ENCODE results near the gene CDCA8.
"Not testable (repeated sequence)": the region's sequence is repeated elsewhere in the genome, so short reads cannot be mapped to it uniquely, and the experiment has no call there.

Gene CDCA8

DNA sequence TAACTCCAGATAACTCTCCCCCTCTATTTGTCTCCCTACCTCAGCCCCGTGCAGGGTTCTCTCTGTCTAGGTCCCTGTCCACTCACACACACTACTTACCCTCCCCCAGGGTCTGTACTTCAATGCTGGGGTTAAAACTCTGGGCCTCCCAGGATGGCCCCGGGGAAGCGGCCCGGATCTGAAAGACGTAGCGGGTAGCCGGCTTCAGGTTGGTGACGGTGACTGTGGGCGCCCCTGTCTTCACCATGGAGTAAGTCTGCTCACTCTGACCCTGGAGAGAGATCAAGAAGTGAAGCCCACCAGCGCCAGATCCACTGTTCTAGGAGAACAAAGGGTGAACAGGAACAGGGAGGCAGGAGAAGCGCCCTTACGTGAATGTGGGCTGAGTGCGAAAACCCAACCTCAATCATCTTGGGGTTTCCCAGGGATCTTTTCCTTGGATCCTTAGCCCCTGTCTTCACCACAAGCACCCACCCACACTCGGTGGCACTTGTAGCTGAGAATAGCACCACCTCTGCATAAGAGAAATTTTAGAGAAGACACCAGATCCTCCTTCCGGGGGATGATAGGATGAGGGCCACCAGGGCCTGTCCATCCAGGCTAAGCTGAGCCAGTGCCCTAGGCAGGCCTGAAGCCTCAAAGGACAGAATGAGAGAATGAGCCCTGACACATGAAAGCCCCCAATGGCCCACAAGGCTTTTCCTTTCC, 39.1 kb downstream of the CDCA8 start:
- in situ Hi-C loops (cut with MboI; ENCODE audit: low sequenced_read_pairs) = no loop called here

DNA sequence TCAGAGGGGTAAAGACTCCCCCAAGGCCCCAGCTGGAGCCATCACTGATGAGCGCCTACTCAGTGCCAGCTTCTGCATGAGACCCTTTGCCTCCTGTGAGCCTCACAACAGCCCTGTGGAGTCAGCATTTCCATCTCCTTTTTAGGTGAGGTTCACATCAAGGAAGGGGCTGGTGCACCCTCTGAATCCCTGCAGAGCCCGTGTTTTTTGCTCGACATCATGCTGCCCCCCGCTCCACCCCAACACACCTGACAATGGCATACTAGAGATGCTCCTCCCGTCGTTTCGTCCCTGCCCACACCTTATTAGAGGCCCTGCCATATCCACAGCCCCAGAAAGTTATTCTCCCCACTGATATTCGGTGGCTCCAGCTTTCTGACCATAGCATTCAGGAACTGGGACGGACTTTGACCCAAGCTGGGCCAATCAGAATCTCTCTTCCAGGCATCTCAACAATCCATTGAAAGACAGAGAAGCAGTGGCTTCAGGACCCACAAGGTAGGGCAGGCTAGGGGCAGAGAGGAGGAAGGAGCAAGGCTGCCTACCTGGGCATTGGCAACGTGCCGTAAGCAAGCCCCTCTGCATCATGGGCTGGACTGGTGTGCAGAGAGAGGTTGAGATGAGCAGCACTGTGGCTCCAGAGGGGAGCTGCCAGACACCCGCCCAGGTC, 39.9 kb downstream of the CDCA8 start:
- in situ Hi-C loops (cut with MboI; ENCODE audit: low sequenced_read_pairs) = no loop called here

DNA sequence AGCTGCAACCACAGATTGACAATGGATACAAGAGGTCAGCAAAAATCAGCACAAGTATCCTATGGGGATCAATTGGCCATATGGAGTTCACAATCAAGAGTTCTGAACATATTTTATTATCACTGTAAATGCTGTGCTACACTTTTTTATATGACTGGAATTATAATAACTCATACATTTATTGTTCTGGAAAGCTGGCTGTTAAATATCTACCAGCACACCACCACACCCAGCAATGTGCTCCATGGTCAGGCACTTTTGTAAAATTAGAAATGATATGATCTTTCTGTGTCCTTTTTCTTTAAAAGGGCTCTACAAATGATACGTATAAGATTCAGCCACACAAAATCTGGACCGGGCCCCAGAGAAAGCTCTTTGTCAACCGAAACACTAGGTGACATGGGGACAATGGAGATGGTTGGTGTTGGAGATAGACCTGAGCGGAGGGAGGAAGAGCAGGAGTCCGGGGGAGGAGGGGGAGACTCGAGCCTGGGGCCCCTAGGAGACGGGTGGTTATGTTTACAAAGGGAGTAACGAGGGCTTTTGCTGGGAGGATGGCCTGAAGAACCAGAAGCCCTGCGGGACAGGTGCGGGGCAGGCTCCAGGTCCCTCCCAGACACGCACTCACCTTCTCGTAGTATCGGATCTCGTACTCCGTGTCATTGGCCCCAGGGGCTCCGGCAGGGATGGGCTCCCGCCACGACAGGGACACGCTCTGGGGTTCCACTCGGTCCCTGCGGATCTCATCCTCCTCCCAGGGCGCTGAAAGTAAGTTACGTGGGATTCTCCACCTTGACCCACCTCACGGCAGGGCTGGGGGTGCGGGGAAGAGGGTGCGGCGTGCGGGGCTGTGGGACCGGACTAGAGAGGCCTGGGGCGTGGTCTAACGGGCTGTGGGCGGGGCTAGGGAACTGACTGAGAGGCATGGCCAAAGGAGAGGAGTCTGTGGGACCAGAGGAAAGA, 42.6 kb downstream of the CDCA8 start:
- in situ Hi-C loops (cut with MboI; ENCODE audit: low sequenced_read_pairs) = no loop called here

DNA sequence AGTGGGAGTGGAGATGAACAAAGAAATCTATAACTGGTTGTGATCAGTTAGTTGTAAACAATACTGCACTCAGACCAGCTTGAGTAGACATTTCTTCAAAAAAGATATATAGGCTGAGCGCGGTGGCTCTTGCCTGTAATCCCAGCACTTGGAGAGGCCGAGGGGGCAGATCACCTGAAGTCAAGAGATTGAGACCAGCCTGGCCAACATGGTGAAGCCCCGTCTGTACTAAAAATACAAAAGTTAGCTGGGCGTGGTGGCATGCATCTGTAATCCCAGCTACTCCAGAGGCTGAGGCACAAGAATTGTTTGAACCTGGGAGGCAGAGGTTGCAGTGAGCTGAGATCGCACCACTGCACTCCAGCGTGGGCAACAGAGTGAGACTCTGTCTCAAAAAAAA, 45.7 kb downstream of the CDCA8 start:
- in situ Hi-C loops (cut with MboI; ENCODE audit: low sequenced_read_pairs) = not testable (repeated sequence)

DNA sequence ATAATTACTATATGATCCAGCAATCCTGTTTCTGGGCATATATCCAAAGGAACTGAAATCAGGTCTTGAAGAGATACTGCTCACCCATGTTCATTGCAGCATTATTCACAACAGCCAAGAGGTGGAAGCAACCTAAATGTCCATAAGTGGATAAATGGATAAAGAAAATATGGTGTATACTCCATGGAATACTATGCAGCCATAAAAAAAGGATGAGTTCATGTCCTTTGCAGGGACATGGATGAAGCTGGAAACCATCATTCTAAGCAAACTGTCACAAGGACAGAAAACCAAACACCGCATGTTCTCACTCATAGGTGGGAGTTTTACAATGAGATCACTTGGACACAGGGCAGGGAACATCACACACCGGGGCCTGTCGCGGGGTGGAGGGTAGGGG, 46.3 kb downstream of the CDCA8 start:
- in situ Hi-C loops (cut with MboI; ENCODE audit: low sequenced_read_pairs) = not testable (repeated sequence)

DNA sequence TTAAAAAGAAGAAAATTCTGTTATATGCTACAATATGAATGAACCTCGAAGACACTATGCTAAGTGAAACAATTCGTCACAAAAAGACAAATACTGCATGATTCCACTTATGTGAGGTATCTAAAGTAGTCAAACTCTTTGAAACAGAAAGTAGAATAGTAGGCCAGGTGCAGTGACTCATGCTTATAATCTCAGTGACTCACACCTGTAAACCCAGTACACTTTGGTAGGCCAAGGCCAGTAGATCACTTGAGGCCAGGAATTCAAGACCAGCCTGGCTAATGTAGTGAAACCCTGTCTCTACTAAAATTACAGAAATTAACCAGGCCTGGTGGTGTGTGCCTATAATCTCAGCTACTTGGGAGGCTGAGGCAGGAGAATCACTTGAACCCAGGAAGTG, 46.9 kb downstream of the CDCA8 start:
- in situ Hi-C loops (cut with MboI; ENCODE audit: low sequenced_read_pairs) = no loop called here

DNA sequence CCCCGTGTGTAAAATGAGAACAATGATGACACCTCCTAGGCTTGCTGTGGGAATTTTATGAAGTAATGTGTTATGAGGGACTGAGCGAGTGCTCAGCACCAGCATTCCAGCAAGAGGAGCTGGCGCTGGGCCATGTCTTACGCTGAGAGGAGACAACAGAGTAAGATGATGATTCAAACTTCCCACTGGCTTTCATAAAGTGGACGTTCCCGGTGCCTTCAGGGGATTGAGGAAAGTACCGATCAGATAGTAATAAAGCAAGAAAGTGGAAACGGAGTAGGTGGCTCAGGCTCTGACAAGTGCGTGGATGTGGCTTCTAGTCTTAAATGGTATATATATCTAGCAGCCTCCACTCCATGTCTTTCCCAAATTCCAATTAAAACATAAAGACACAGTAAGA, 48.8 kb downstream of the CDCA8 start:
- in situ Hi-C loops (cut with MboI; ENCODE audit: low sequenced_read_pairs) = no loop called here

DNA sequence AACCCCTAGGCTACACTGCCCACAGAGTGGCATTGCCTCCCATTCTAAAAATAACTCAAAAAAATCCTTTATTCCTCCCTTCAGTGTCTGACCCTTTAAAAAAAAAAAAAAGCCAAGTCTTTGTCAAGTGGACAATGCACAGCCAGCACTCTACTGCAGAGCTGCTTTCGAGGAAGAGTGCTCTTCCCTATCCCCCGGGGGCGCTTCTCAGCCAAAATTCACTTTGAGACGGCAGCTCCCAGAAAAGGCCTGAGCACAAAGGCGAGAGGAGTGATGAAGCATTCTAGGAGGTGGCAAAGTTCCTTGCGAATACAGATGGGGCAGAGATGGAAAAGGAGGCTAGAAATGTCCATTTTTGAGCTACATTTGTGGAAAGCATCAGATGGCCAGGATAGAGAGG, 49.3 kb downstream of the CDCA8 start:
- in situ Hi-C loops (cut with MboI; ENCODE audit: low sequenced_read_pairs) = no loop called here

DNA sequence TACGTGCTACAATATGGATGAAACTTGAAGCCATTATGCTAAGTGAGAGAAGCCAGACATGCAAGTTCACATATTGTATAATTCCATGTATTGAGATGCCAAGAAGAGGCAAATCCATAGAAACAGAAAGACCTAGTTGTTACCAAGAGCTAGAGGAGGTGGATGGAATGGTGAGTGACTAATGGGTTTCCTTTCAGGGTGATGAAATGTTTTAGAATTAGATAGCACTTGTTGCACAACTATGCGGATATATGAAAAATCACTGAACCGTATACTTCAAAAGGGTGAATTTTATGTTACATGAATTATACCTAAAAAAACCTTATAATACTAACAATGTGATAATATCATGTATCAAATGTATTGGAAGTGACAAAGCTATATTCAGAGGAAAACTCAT, 54.5 kb downstream of the CDCA8 start:
- in situ Hi-C loops (cut with MboI; ENCODE audit: low sequenced_read_pairs) = no loop called here

DNA sequence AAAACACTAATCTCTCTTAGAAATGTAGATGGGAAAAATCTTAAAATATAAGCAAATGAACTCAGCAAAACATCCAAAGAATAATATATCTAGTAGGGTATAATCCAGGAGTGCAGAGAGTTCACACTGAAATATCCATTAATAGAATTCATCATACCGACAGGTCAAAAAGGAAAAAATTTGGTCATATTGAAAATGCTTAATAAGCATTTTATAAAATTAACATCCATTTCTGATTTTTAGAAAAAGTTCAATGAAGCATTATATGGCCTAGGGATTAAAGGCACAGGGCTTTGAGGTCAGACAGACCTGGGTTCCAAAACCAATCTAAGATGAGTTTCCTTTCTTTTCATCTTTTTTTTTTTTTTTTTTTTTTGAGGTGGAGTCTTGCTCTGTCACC, 56.2 kb downstream of the CDCA8 start:
- in situ Hi-C loops (cut with MboI; ENCODE audit: low sequenced_read_pairs) = no loop called here

DNA sequence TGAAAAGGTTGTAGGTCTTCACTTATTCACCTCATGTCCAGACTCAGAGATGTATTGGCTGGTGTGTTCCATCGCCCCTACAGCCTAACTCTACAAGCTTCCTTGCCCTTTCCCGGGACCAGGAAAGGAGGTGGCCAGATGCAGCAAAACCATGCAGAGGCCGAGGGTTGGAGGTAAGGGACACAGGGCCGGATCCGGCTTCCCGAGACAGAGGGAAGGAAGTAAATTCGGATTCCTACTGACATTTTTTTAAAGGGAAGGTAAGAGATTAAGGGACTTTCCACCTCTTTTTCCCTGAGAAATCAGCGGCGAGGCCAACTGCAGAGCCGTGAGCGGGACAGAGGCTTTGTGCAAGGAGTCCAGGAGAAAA, 59.9 kb downstream of the CDCA8 start:
- in situ Hi-C loops (cut with MboI; ENCODE audit: low sequenced_read_pairs) = no loop called here

DNA sequence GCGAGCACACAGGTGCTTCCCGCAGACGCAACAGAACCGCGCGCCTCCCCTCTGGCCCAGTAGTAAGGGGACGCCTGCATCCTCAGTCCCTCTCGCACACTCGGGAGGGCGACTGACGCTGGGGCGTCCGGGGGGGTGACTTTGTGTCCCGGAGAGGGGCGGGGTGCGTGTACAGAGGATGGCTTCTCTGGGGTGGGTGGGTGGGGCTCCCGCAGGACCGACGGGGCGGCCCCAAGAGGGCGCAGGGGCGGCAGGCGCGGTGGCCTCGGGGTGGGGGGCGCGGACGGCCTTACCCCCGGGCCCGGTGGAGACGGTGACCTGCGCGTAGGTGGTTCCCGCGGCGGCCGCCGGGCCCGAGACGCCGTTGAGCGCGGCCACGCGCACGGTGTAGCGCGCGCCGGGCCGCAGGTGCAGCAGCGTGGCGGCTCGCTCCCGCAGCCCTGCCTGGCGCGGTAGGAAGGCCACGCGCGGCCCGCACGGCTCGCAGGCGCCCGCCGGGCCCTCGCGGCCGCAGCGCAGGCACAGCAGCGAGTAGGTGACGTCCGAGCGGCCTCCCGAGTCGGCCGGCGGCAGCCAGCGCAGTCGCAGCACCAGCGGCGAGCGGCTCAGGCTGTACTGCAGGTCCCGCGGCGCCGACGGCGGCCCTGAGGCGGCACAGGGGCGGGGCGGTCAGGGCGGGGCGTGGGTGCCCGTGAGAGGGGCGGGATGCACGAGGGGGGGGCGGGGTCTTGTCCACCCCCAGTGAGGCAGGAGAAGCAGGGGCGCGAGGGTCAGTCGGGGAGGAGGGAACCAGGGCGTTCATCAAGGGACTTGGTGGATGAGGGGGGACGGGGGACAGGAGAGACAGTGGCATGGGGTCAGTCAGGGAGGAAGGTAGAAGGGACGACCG, 60.5 kb downstream of the CDCA8 start:
- in situ Hi-C loops (cut with MboI; ENCODE audit: low sequenced_read_pairs) = no loop called here

DNA sequence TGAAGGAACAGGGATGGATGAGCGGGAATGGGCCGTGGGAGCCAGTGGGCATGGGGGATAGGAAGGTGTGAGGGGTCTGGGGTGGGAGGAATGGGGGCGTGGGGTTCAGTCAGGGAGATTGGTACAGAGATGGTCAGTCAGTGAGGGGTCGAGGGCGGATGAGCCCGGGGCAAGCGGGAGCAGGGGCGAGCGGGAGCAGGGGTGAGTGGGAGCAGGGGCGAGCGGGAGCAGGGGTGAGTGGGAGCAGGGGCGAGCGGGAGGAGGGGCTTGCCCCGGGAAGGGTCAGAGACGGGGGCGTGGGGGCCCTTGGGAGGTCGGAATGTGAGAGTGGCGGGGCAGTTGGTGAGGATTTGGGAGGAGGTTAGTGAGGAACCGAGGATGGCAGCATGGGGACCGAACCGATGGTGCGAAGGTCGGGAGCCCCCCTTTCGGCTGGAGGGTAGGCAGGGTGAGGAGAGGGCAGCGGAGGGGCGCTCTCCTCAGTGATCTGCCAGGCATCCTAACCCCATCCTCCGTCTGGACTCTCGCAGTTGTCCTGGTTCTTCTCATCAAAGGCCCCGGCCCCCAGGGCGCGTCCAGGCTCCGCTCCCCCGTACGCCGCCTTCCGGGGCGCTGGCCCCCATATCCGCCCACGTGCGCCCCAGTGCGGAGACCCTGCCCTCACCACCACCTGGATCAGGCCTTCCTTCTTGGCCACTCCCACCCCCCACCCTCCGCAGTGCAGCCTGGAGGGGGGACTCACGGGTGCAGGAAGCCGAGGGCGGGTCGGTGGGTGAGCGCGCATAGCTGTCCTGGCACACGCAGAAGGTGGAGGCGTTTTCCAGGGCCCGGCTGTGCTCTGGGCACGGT, 61.4 kb downstream of the CDCA8 start:
- in situ Hi-C loops (cut with MboI; ENCODE audit: low sequenced_read_pairs) = no loop called here

DNA sequence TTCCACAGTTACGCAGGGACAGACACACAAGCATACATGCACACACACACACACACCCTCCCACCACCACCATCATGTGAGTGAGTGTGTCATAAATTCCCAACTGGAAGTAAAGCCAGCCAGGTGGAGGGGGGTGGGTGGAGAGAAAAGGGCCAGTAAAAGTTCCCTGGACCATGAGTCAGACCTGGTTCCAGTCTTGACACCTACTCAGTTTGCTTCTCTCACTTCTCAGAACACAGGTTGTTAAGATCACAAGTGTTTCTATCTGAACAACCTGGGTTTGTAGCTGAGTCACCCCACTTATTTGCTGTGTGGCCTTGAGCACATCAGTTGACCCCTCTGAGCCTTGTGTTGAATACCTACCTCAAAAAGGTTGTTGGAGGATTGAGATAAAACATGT, 63.0 kb downstream of the CDCA8 start:
- in situ Hi-C loops (cut with MboI; ENCODE audit: low sequenced_read_pairs) = no loop called here

DNA sequence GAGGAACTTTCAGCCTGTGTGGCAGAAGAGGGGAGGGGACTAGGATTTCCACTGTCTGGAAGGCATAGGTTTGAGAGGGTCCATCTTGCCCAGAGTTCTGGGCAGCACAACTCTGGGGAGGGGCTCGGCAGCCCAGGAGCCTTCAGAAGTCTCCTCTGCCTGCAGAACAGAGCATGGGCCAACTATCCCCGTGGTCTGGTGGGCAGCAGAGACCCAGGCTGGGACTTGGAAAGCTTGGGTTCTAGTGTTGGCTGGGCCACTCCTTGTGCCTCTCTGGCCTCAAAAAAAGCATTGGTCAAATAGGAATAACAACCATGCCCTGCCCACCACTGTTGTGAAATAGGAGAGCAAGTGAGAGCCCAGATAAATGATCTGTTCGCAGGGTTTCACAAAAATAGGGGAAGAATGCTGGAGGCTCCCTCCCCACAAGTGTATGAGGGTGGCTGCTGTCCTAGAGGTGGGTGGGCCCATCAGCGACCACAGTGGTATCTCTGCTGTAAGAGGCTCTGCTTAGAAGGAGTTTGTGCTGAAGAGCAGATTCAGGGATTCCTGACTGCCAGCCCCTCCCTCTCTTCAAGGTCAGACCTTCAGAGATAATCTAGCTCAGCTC, 63.7 kb downstream of the CDCA8 start:
- in situ Hi-C loops (cut with MboI; ENCODE audit: low sequenced_read_pairs) = no loop called here
